ENCODE data around the gene TGFBR3.

TGFBR3 gene

DNA sequence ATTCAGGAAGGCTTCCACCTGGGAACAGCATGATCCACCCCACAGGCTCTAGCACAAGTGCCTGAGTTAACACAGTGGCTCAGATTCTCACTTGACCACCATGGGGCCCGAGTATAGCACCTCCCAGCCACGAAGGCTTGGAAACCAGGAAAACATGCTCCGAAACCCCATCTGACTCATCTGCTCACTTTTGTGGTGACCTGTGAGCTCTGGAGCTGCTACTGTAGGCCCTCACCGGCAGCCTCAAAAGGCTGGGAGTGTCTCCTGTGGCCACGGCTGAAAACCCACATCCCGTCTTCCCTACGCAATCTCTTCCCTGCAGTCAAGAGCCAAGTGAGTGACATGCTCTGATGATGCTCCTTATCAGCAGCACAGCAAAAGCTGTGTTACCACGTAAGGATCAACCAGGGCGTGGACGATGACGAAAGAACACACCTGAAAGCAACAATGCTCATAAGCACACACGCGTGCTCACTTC lies 81.4 kb downstream of the TGFBR3 start:
- no peak for DNase-seq (ENCODE audit: extremely low read depth, low read depth)
- no peak for TF ChIP-seq CTCF (IDR thresholded peaks at IDR 0.05; ENCODE audit: low read depth, low read length)

GRCh38 chr1:91803847-91804545 lies 82.0 kb downstream of the TGFBR3 start:
- no peak for DNase-seq (ENCODE audit: extremely low read depth, low read depth)
- no peak for TF ChIP-seq CTCF (IDR thresholded peaks at IDR 0.05; ENCODE audit: low read depth, low read length)

GRCh38 chr1:91803123-91803522 lies 82.8 kb downstream of the TGFBR3 start:
- no peak for DNase-seq (ENCODE audit: extremely low read depth, low read depth)
- no peak for TF ChIP-seq CTCF (IDR thresholded peaks at IDR 0.05; ENCODE audit: low read depth, low read length)

DNA sequence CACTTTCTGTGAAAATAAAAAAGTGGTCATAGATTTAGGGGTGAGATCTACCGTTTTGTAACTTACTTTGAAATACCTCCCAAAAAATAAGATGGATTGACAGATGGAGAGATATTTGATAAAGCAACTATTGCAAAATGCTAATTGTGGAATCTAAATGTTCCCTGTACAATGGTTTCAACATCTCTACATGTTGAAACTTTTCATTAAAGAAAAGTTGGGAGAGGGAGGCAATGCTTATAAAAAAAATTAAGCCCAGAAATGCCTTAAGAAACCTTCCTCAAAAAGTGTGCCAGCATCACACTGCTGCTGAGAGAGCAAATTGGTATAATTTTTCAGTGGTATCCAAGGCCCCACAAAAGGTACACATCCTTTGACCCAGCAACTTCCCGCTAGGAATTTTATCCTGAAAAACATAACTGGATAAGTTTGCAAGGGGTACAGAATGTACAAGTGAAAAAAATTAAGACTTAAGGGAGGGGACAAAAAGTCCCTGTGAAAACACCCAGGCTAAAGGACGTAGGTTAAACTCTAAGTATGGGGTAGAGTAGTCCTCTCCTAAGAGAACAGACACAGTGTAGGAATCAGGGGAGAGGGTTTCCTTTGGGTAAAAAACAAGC lies 84.3 kb downstream of the TGFBR3 start:
- no peak for DNase-seq (ENCODE audit: extremely low read depth, low read depth)
- no peak for TF ChIP-seq CTCF (IDR thresholded peaks at IDR 0.05; ENCODE audit: low read depth, low read length)

DNA sequence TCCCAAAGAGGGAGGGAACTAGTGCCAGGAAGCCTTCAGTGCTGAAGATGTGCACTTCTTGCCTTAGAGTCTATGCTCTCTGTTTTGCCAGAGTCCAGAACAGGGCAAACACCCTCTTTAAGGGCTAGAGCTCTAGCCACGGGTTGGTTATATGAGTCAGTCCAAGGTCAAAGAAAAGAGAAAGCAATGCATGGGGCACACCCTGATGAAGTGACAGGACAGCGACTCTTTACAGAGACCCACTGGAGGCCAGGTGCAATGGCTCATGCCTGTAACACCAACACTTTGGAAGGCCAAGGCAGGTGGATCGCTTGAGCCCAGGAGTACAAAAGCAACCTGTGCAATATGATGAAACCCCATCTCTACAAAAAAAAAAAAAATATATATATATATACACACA lies 86.1 kb downstream of the TGFBR3 start:
- no peak for DNase-seq (ENCODE audit: extremely low read depth, low read depth)
- no peak for TF ChIP-seq CTCF (IDR thresholded peaks at IDR 0.05; ENCODE audit: low read depth, low read length)

- TF ChIP-seq CTCF (IDR thresholded peaks at IDR 0.05; ENCODE audit: low read depth, low read length) = no peak
- no peak for DNase-seq (ENCODE audit: extremely low read depth, low read depth)
Measured at GRCh38 chr1:91799159-91799558, 86.8 kb downstream of the TGFBR3 start.

DNA sequence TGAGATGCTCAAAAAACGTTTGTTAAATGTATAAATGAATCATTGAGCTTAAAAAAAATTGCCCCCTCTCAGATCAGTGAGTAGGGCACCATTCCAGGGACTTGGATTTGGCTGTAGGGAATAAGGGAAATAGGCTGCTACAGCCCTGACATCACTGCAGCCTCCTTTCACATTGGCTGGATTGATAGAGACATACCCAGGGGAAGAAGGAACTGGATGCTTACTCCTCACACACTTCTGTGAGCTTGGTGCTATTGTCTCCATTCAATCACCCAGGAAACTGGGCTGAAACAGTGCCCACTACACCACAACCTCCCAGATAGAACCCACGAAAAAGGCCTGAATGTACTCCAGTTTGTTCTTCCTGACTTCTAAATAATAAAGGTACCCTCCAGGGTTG lies 87.2 kb downstream of the TGFBR3 start:
- no peak for TF ChIP-seq CTCF (IDR thresholded peaks at IDR 0.05; ENCODE audit: low read depth, low read length)
- DNase-seq (ENCODE audit: extremely low read depth, low read depth) = no peak
